ENCODE data around the gene CLUH. TPM values are rescaled to one million over a fixed set of nuclear protein-coding genes. Genes with fewer than 3 reads are reported as not detected.

The CLUH gene
- total RNA-seq, 2 donors from 2014 or later, result 36.3 to 65.4 TPM

GRCh38 chr17:2724784-2725164 lies 13.2 kb upstream of the CLUH start:
- ATAC-seq (ENCODE audit: insufficient number of reproducible peaks, low FRiP score, low read depth) (no peak), DNase-seq (ENCODE audit: low spot score) (no peak)
- Histone ChIP-seq H3K9me3 (no peaks in the 10 kb centered on the region), H3K27ac (no peak overlapping the region), H3K27me3 (replicated peaks; ENCODE audit: insufficient read depth) (no peaks in the 10 kb centered on the region), H3K36me3 (no peaks in the 10 kb centered on the region), H3K4me3 (peak overlapping the region; percentile 56), H3K4me1 (ENCODE audit: control insufficient read depth in 1 of 2, low read depth in 2 of 2) (peaks cover 3 to 4% of the 10 kb centered on the region in 2 donors)
- TF ChIP-seq CTCF (IDR thresholded peaks at IDR 0.05), result no peak

GRCh38 chr17:2723997-2724783 lies 12.6 kb upstream of the CLUH start:
- Histone ChIP-seq H3K27me3 (replicated peaks; ENCODE audit: insufficient read depth) (no peaks in the 10 kb centered on the region), H3K9me3 (no peaks in the 10 kb centered on the region), H3K4me1 (ENCODE audit: control insufficient read depth in 1 of 2, low read depth in 2 of 2) (peaks cover 3 to 4% of the 10 kb centered on the region in 2 donors), H3K27ac (no peak overlapping the region), H3K36me3 (no peaks in the 10 kb centered on the region), H3K4me3 (peak overlapping the region; percentile 56)
- ATAC-seq (ENCODE audit: insufficient number of reproducible peaks, low FRiP score, low read depth) (no peak), DNase-seq (ENCODE audit: low spot score) (no peak)
- TF ChIP-seq CTCF (IDR thresholded peaks at IDR 0.05), result no peak

DNA sequence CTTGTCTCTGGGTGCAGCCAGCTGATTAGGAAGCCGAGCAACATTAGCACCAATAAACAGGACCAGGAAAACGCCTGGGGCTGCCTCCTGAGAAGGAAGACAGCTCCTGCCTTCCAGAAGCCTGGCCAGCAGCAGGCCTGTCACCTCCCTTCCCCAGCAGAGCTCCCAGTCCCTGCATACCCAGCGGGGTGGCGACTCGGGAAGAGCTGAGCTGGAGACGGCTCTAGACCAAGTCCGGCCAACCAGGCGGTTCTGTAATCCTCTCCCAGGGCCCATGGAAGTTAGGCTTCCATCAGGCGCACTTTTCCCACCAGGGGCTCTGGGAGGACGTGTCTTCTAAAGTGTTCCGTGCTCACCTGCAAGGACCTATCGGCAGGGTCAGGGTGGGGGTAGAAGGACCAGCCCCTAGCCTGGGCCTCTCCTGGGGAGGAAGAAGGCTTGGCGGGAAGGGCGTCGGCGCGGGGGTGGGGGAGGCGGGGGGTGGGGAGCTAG lies 12.0 kb upstream of the CLUH start:
- Histone ChIP-seq H3K36me3 (no peaks in the 10 kb centered on the region), H3K27ac (no peak overlapping the region), H3K4me3 (no peak overlapping the region), H3K4me1 (ENCODE audit: control insufficient read depth in 1 of 2, low read depth in 2 of 2) (peaks cover 3 to 4% of the 10 kb centered on the region in 2 donors), H3K9me3 (no peaks in the 10 kb centered on the region), H3K27me3 (replicated peaks; ENCODE audit: insufficient read depth) (no peaks in the 10 kb centered on the region)
- no peak for TF ChIP-seq CTCF (IDR thresholded peaks at IDR 0.05)
- DNase-seq (ENCODE audit: low spot score) (no peak), ATAC-seq (ENCODE audit: insufficient number of reproducible peaks, low FRiP score, low read depth) (no peak)

GRCh38 chr17:2722611-2723010 lies 11.0 kb upstream of the CLUH start:
- Histone ChIP-seq H3K9me3 (no peaks in the 10 kb centered on the region), H3K36me3 (no peaks in the 10 kb centered on the region), H3K4me3 (no peak overlapping the region), H3K27ac (no peak overlapping the region), H3K4me1 (ENCODE audit: control insufficient read depth in 1 of 2, low read depth in 2 of 2) (peaks cover 3 to 4% of the 10 kb centered on the region in 2 donors), H3K27me3 (replicated peaks; ENCODE audit: insufficient read depth) (no peaks in the 10 kb centered on the region)
- TF ChIP-seq CTCF (IDR thresholded peaks at IDR 0.05), result no peak
- no peak for ATAC-seq (ENCODE audit: insufficient number of reproducible peaks, low FRiP score, low read depth)
- DNase-seq (ENCODE audit: low spot score), result no peak

DNA sequence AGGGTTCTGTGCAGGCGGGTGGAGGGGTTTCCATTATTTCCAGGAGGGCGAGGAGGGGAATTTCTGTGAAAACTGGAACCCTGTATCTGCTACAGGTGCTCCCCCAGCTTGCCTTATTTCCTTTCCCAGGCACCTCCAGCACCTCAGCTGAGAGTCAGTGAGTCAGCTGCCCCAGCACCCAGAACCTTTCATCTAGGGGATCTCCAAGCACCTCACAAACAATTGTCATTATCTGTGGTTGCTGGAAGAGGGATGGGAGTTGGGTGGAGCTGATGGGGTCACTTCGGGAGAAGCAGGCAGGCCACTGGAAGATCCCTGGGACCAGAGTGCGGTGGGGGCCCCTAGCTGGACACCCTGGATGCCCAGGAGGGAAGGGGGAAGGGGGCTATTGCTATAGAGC lies 10.0 kb upstream of the CLUH start:
- ATAC-seq (ENCODE audit: insufficient number of reproducible peaks, low FRiP score, low read depth), result no peak
- H3K9me3 ChIP-seq, result no peaks in the 10 kb centered on the region

More for the DNA sequence above, 10.0 kb upstream of the CLUH start:
- DNase-seq (ENCODE audit: low spot score), result no peak
- Histone ChIP-seq H3K4me1 (ENCODE audit: control insufficient read depth in 1 of 2, low read depth in 2 of 2) (peaks cover 3 to 4% of the 10 kb centered on the region in 2 donors), H3K27ac (no peak overlapping the region), H3K36me3 (no peaks in the 10 kb centered on the region), H3K27me3 (replicated peaks; ENCODE audit: insufficient read depth) (no peaks in the 10 kb centered on the region), H3K4me3 (no peak overlapping the region)
- no peak for TF ChIP-seq CTCF (IDR thresholded peaks at IDR 0.05)

All from thoracic aorta (tissue), 2 donors.